HepG2 (cell line): ENCODE measurements around the gene SCAI. TPM values are rescaled to one million over a fixed set of nuclear protein-coding genes. Genes with fewer than 3 reads are reported as not detected.
A peak's percentile ranks its signal among the peaks of the same experiment; 100 is the strongest.

ENCODE experiments used
- CSRNP2 ChIP-seq: sonication (generic); formaldehyde crosslinking; conservative IDR thresholded peaks from 2 replicates; pipeline ENCODE4 v1.8.0; 2022; ENCODE audit warnings: low read depth, missing genetic modification reagents
- EP300 ChIP-seq, 3 experiments: sonication (generic) in 1 of 3; formaldehyde crosslinking in 1 of 3; IDR thresholded peaks; 2 replicates each; pipeline versions ENCODE4 v1.5.1 to v1.6.1; 2011 to 2020; ENCODE audit warnings: low read depth in 2 of 3, low read length in 2 of 3, borderline replicate concordance in 1 of 3, improper control_type of control experiment in 1 of 3, mild to moderate bottlenecking in 1 of 3, missing genetic modification reagents in 1 of 3, moderate library complexity in 1 of 3
- FOXK2 ChIP-seq: fragments of 450-650 bp; IDR thresholded peaks from 2 replicates; pipeline ENCODE4 v1.6.1; 2016
- ONECUT2 ChIP-seq: sonication (generic); formaldehyde crosslinking; IDR thresholded peaks from 2 replicates; pipeline ENCODE4 v1.4.0; 2020; ENCODE audit warnings: missing genetic modification reagents
- SALL2 ChIP-seq: sonication (generic); formaldehyde crosslinking; IDR thresholded peaks from 2 replicates; pipeline ENCODE4 v1.8.1; 2023; ENCODE audit warnings: mild to moderate bottlenecking, missing genetic modification reagents, inconsistent platforms
- TFDP1 ChIP-seq: IDR thresholded peaks from 2 replicates; pipeline ENCODE4 v1.6.1; 2016; ENCODE audit warnings: missing compliant biosample characterization, missing genetic modification reagents, borderline replicate concordance
- ZBTB8A ChIP-seq: sonication (generic); formaldehyde crosslinking; IDR thresholded peaks from 2 replicates; pipeline ENCODE4 v1.4.0; 2020; ENCODE audit warnings: mild to moderate bottlenecking, low read depth, missing genetic modification reagents, borderline replicate concordance
- ZFP91 ChIP-seq: sonication (generic); formaldehyde crosslinking; IDR thresholded peaks from 2 replicates; pipeline ENCODE4 v1.9.0; 2022; ENCODE audit warnings: missing genetic modification reagents, mild to moderate bottlenecking, borderline replicate concordance
- ZFX ChIP-seq: sonication (generic); formaldehyde crosslinking; IDR thresholded peaks from 2 replicates; pipeline ENCODE4 v1.4.0; 2020; ENCODE audit warnings: mild to moderate bottlenecking, low read depth, missing genetic modification reagents, moderate library complexity
- ZGPAT ChIP-seq: IDR thresholded peaks from 2 replicates; pipeline ENCODE4 v1.6.1; 2016; ENCODE audit warnings: mild to moderate bottlenecking
- ZNF616 ChIP-seq: sonication (generic); formaldehyde crosslinking; IDR thresholded peaks from 2 replicates; pipeline ENCODE4 v1.5.0; 2020; ENCODE audit warnings: low read depth, mild to moderate bottlenecking, missing genetic modification reagents
- ZNF672 ChIP-seq: sonication (generic); formaldehyde crosslinking; IDR thresholded peaks from 2 replicates; pipeline ENCODE4 v1.8.1; 2022; ENCODE audit warnings: missing genetic modification reagents
- ZNF687 ChIP-seq: sonication (generic); formaldehyde crosslinking; IDR thresholded peaks from 2 replicates; pipeline ENCODE4 v1.5.1; 2020; ENCODE audit warnings: mild to moderate bottlenecking, missing genetic modification reagents, moderate library complexity
- ZSCAN22 ChIP-seq: sonication (generic); formaldehyde crosslinking; IDR thresholded peaks from 2 replicates; pipeline ENCODE4 v1.4.0; 2020; ENCODE audit warnings: mild to moderate bottlenecking, missing genetic modification reagents
- polyA plus RNA-seq, 8 experiments: library from polyadenylated mRNA; depleted of rRNA in 3 of 8; stranded (reverse) in 7 of 8; unstranded in 1 of 8; fragments of >200 nt; fragmentation: Illumina TruSeq in 4 of 8; extraction: Trizol in 4 of 8; gene quantifications; 2 replicates each; pipeline versions ENCODE4 v1.2.1 to v1.2.3, GENCODE V29; 2011 to 2016; ENCODE audit warnings: low read depth in 4 of 8, missing spikeins in 1 of 8, mixed read lengths in 1 of 8; ENCODE audit not compliant: insufficient read depth in 1 of 8
- total RNA-seq, 5 experiments: library from RNA; depleted of rRNA; stranded (reverse); fragments of >200 nt; fragmentation: Illumina TruSeq; extraction: Trizol; gene quantifications; 2 replicates each; pipeline ENCODE4 v1.2.3, GENCODE V29; 2016; ENCODE audit warnings: low read depth in 1 of 5

SCAI gene
- total and polyA plus RNA-seq, 2 of the 13 experiments (the other 11 are each of a cell fraction or from before 2014, with no cell fraction given), result 4.4 to 8.4 TPM

GRCh38 chr9:125189361-125190289 is 46.3 kb upstream of the SCAI start, which contains the start of gene PPP6C (continued):
- TF ChIP-seq ZNF687 (CRISPR knock-in tag), result peak; percentile 88
- TF ChIP-seq ZSCAN22 (CRISPR knock-in tag), result no peak
- no peak for TF ChIP-seq ONECUT2 (CRISPR knock-in tag)
- no peak for TF ChIP-seq ZBTB8A (CRISPR knock-in tag)
- peak; percentile 75; the same call in 1 of the 2 replicates for TF ChIP-seq TFDP1 (CRISPR knock-in tag)
- peak; percentile 35; the same call in 1 of the 2 replicates for TF ChIP-seq SALL2 (CRISPR knock-in tag)
- TF ChIP-seq CSRNP2 (CRISPR knock-in tag), result no peak
- no peak for TF ChIP-seq ZNF672 (CRISPR knock-in tag)
- TF ChIP-seq EP300 (IDR thresholded peaks at IDR 0.05; ENCODE audit: low read depth in 2 of 2, low read length in 2 of 2), result no peak
- TF ChIP-seq EP300 (CRISPR knock-in tag; IDR thresholded peaks at IDR 0.05; ENCODE audit: borderline replicate concordance), result no peak
- TF ChIP-seq ZNF616 (CRISPR knock-in tag), result no peak
- peak; percentile 93 for TF ChIP-seq ZGPAT (CRISPR knock-in tag)
- peak; percentile 92 for TF ChIP-seq ZFX (CRISPR knock-in tag)
- TF ChIP-seq FOXK2, result peak; percentile 54; the same call in 1 of the 2 replicates
- TF ChIP-seq ZFP91, result peak; percentile 93; the same call in 1 of the 2 replicates
